ENCODE data around the gene ST7. TPM values are rescaled to one million over a fixed set of nuclear protein-coding genes. Genes with fewer than 3 reads are reported as not detected.

ST7 gene
- total and polyA plus RNA-seq, 2 of the 13 experiments (the other 11 are each of a cell fraction or from before 2014, with no cell fraction given): 17.3 to 23.5 TPM

DNA sequence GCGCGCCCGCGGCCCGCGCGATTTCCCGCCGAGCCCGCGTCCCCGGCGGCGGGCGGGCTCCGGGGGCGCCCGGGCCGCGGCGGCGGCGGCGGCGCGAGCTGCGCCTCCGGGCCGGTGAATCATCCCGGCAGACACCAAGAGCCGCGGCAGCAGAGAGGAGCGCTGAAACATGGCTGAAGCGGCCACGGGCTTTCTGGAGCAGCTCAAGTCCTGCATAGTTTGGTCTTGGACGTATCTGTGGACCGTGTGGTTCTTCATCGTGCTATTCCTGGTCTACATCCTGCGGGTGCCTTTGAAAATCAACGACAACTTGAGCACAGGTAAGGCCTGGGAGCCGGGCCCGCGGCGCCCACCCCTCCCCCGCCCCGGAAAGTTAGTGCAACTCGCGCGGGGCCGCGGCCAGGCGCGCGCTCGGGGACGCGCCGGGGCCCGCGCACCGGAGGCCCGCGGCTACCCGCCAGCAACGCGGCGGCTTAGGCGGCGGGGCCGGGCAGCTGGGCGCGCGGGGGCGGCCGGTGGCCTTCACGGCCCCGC is at the start of gene ST7 (continued):
- TF ChIP-seq HOXA3 (CRISPR knock-in tag; IDR thresholded peaks at IDR 0.05) (0 out of 2 replicates have a peak, but pooled peaks have one; percentile 11), ARID5B (CRISPR knock-in tag; IDR thresholded peaks at IDR 0.05) (no peak; the same call in 1 of the 2 replicates), ZNF563 (CRISPR knock-in tag; IDR thresholded peaks at IDR 0.05) (peak; percentile 2; the same call in 1 of the 2 replicates), SMC3 (IDR thresholded peaks at IDR 0.05; ENCODE audit: low read length) (no peak), ADNP (CRISPR knock-in tag; IDR thresholded peaks at IDR 0.05) (no peak), FOXC1 (CRISPR knock-in tag; IDR thresholded peaks at IDR 0.05; ENCODE audit: borderline replicate concordance) (no peak), ZNF143 (CRISPR knock-in tag; IDR thresholded peaks at IDR 0.05) (no peak), ZFP82 (CRISPR knock-in tag; IDR thresholded peaks at IDR 0.05; ENCODE audit: borderline replicate concordance) (no peak), PHB2 (IDR thresholded peaks at IDR 0.05; ENCODE audit: partially characterized antibody) (no peak), ZFP37 (CRISPR knock-in tag; IDR thresholded peaks at IDR 0.05; ENCODE audit: borderline replicate concordance) (no peak), HNRNPH1 (optimal IDR thresholded peaks at IDR 0.05; ENCODE audit: low read depth, low read length) (no peak), YEATS4 (CRISPR knock-in tag; IDR thresholded peaks at IDR 0.05; ENCODE audit: borderline replicate concordance) (peak; percentile 84), TERF1 (CRISPR knock-in tag; IDR thresholded peaks at IDR 0.05) (no peak), ZNF724P (CRISPR knock-in tag; IDR thresholded peaks at IDR 0.05; ENCODE audit: borderline replicate concordance) (no peak)
- TF ChIP-seq, protein P1, sequence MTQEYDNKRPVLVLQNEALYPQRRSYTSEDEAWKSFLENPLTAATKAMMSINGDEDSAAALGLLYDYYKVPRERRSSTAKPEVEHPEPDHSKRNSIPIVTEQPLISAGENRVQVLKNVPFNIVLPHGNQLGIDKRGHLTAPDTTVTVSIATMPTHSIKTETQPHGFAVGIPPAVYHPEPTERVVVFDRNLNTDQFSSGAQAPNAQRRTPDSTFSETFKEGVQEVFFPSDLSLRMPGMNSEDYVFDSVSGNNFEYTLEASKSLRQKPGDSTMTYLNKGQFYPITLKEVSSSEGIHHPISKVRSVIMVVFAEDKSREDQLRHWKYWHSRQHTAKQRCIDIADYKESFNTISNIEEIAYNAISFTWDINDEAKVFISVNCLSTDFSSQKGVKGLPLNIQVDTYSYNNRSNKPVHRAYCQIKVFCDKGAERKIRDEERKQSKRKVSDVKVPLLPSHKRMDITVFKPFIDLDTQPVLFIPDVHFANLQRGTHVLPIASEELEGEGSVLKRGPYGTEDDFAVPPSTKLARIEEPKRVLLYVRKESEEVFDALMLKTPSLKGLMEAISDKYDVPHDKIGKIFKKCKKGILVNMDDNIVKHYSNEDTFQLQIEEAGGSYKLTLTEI (CRISPR knock-in tag; conservative IDR thresholded peaks at IDR 0.05): no peak
- TF ChIP-seq, protein P2, sequence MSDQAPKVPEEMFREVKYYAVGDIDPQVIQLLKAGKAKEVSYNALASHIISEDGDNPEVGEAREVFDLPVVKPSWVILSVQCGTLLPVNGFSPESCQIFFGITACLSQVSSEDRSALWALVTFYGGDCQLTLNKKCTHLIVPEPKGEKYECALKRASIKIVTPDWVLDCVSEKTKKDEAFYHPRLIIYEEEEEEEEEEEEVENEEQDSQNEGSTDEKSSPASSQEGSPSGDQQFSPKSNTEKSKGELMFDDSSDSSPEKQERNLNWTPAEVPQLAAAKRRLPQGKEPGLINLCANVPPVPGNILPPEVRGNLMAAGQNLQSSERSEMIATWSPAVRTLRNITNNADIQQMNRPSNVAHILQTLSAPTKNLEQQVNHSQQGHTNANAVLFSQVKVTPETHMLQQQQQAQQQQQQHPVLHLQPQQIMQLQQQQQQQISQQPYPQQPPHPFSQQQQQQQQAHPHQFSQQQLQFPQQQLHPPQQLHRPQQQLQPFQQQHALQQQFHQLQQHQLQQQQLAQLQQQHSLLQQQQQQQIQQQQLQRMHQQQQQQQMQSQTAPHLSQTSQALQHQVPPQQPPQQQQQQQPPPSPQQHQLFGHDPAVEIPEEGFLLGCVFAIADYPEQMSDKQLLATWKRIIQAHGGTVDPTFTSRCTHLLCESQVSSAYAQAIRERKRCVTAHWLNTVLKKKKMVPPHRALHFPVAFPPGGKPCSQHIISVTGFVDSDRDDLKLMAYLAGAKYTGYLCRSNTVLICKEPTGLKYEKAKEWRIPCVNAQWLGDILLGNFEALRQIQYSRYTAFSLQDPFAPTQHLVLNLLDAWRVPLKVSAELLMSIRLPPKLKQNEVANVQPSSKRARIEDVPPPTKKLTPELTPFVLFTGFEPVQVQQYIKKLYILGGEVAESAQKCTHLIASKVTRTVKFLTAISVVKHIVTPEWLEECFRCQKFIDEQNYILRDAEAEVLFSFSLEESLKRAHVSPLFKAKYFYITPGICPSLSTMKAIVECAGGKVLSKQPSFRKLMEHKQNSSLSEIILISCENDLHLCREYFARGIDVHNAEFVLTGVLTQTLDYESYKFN (CRISPR knock-in tag; conservative IDR thresholded peaks at IDR 0.05): no peak
- TF ChIP-seq, protein P3, sequence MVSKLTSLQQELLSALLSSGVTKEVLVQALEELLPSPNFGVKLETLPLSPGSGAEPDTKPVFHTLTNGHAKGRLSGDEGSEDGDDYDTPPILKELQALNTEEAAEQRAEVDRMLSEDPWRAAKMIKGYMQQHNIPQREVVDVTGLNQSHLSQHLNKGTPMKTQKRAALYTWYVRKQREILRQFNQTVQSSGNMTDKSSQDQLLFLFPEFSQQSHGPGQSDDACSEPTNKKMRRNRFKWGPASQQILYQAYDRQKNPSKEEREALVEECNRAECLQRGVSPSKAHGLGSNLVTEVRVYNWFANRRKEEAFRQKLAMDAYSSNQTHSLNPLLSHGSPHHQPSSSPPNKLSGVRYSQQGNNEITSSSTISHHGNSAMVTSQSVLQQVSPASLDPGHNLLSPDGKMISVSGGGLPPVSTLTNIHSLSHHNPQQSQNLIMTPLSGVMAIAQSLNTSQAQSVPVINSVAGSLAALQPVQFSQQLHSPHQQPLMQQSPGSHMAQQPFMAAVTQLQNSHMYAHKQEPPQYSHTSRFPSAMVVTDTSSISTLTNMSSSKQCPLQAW (CRISPR knock-in tag; IDR thresholded peaks at IDR 0.05): no peak
